Measurements from ENCODE around the gene STUB1. TPM values are rescaled to one million over a fixed set of nuclear protein-coding genes. Genes with fewer than 3 reads are reported as not detected.

Gene STUB1
- polyA plus RNA-seq, 4 donors, result 93.2 to 138 (median 122) TPM

- no peak for DNase-seq (ENCODE audit: low read depth in 4 of 4, low spot score in 3 of 4)
These were observed 37.2 kb upstream of the STUB1 start for GRCh38 chr16:643050-643368.

- DNase-seq (ENCODE audit: low read depth in 4 of 4, low spot score in 3 of 4), result no peak
These were observed 35.7 kb upstream of the STUB1 start for GRCh38 chr16:644556-644955.

- DNase-seq (ENCODE audit: low read depth in 4 of 4, low spot score in 3 of 4), result no peak
These were observed 34.1 kb upstream of the STUB1 start for GRCh38 chr16:645852-646678.

GRCh38 chr16:646679-647172 is 33.5 kb upstream of the STUB1 start:
- DNase-seq (ENCODE audit: low read depth in 4 of 4, low spot score in 3 of 4), result no peak

- no peak for DNase-seq (ENCODE audit: low read depth in 4 of 4, low spot score in 3 of 4)
These were observed 32.9 kb upstream of the STUB1 start for GRCh38 chr16:647173-647902.

GRCh38 chr16:648071-648780 is 32.0 kb upstream of the STUB1 start:
- DNase-seq (ENCODE audit: low read depth in 4 of 4, low spot score in 3 of 4), result no peak

GRCh38 chr16:648781-649589 is 31.2 kb upstream of the STUB1 start, which contains the start of gene WDR90:
TSS of gene WDR90 (plus strand) at chr16:649365. CDS start at chr16:649417, 52 bp downstream.
- peak; percentile 73 to 89 (median 76) for DNase-seq (ENCODE audit: low read depth in 4 of 4, low spot score in 3 of 4)

- DNase-seq (ENCODE audit: low read depth in 4 of 4, low spot score in 3 of 4), result no peak
These were observed 30.6 kb upstream of the STUB1 start for GRCh38 chr16:649631-650030.

GRCh38 chr16:651844-652243 is 28.4 kb upstream of the STUB1 start:
- DNase-seq (ENCODE audit: low read depth in 4 of 4, low spot score in 3 of 4), result no peak

- DNase-seq (ENCODE audit: low read depth in 4 of 4, low spot score in 3 of 4), result no peak
These were observed 27.5 kb upstream of the STUB1 start for GRCh38 chr16:652454-653305.

- no peak for DNase-seq (ENCODE audit: low read depth in 4 of 4, low spot score in 3 of 4)
These were observed 26.2 kb upstream of the STUB1 start for GRCh38 chr16:654034-654433.

- DNase-seq (ENCODE audit: low read depth in 4 of 4, low spot score in 3 of 4), result no peak
These were observed 22.7 kb upstream of the STUB1 start for GRCh38 chr16:657487-657886.

- DNase-seq (ENCODE audit: low read depth in 4 of 4, low spot score in 3 of 4), result no peak
These were observed 21.3 kb upstream of the STUB1 start for GRCh38 chr16:658679-659571.

- no peak for DNase-seq (ENCODE audit: low read depth in 4 of 4, low spot score in 3 of 4)
These were observed 20.6 kb upstream of the STUB1 start for GRCh38 chr16:659618-660017.

GRCh38 chr16:660132-660458 is 20.1 kb upstream of the STUB1 start:
- no peak for DNase-seq (ENCODE audit: low read depth in 4 of 4, low spot score in 3 of 4)

GRCh38 chr16:660459-661183 is 19.6 kb upstream of the STUB1 start:
- peak in 2 of 4 donors; percentile 53 to 67 for DNase-seq (ENCODE audit: low read depth in 4 of 4, low spot score in 3 of 4)

- no peak for DNase-seq (ENCODE audit: low read depth in 4 of 4, low spot score in 3 of 4)
These were observed 18.9 kb upstream of the STUB1 start for GRCh38 chr16:661184-661821.
